Breast epithelium (tissue), 4 donors: ENCODE measurements around the gene RSAD1. TPM values are rescaled to one million over a fixed set of nuclear protein-coding genes. Genes with fewer than 3 reads are reported as not detected.

ENCODE experiments used
- DNase-seq, 2 donors: peaks; one replicate each; pipeline ENCODE4 v3.0.0-alpha.2; 2019; ENCODE audit warnings: low spot score in 2 of 2
- H3K27ac ChIP-seq, 2 donors: fragments of 200-600 bp; sonication (generic) in 1 of 2; one replicate each; pipeline ENCODE4 v1.5.1; 2016 to 2019; ENCODE audit warnings: mild to moderate bottlenecking in 1 of 2
- H3K27me3 ChIP-seq, 2 donors: fragments of 200-600 bp; sonication (generic) in 1 of 2; one replicate each; pipeline versions ENCODE4 v1.5.1 to v1.6.0; 2017 to 2019; ENCODE audit warnings: control low read depth in 1 of 2, mild to moderate bottlenecking in 1 of 2
- H3K36me3 ChIP-seq: fragments of 200-600 bp; one replicate; pipeline ENCODE4 v1.5.1; 2019
- H3K4me1 ChIP-seq, 2 donors: fragments of 200-600 bp; sonication (generic); one replicate each; pipeline ENCODE4 v1.5.1; 2016 to 2019; ENCODE audit warnings: control low read depth in 1 of 2
- H3K4me3 ChIP-seq, 3 donors: fragments of 200-600 bp; sonication (generic); 1 replicate in 2 of 3; 2 replicates in 1 of 3; pipeline ENCODE4 v1.5.1; 2016 to 2019; ENCODE audit warnings: mild to moderate bottlenecking in 3 of 3, moderate library complexity in 2 of 3
- H3K9me3 ChIP-seq, 2 donors: fragments of 200-600 bp; sonication (generic) in 1 of 2; one replicate each; pipeline ENCODE4 v1.5.1; 2016 to 2019; ENCODE audit warnings: control low read depth in 1 of 2
- CTCF ChIP-seq, 3 donors: fragments of 450-650 bp; IDR thresholded peaks; one replicate each; pipeline ENCODE4 v1.5.1; 2016 to 2017; ENCODE audit warnings: antibody characterized with exemption in 3 of 3, mild to moderate bottlenecking in 3 of 3, moderate library complexity in 3 of 3
- POLR2A ChIP-seq: fragments of 450-650 bp; IDR thresholded peaks from one replicate; pipeline ENCODE4 v1.6.1; 2016; ENCODE audit warnings: antibody characterized with exemption, mild to moderate bottlenecking, moderate library complexity
- POLR2AphosphoS5 ChIP-seq, 3 donors: sonication (generic); formaldehyde crosslinking; IDR thresholded peaks; one replicate each; pipeline ENCODE4 v1.6.1; 2017; ENCODE audit warnings: antibody characterized with exemption in 3 of 3
- intact Hi-C: fragments of 100-400 bp; cut with DNase I; formaldehyde crosslinking; loops from one replicate; pipeline ENCODE4 v1.15.1; 2023; ENCODE audit warnings: low total_unique reads
- total RNA-seq, 3 donors: library from RNA; depleted of rRNA; stranded (reverse); fragments of >200 nt; gene quantifications; one replicate each; pipeline ENCODE4 v1.1.0, GENCODE V29; 2016

Gene RSAD1
- total RNA-seq, 3 donors from 2014 or later = 33.6 to 39.0 (median 35.1) TPM

GRCh38 chr17:50465635-50466034 is 13.0 kb upstream of the RSAD1 start:
- Histone ChIP-seq H3K9me3 (no peaks in the 10 kb centered on the region), H3K36me3 (peaks cover 4% of the 10 kb centered on the region), H3K27me3 (no peaks in the 10 kb centered on the region), H3K4me1 (peaks cover 6% of the 10 kb centered on the region in 2 donors), H3K4me3 (no peak overlapping the region), H3K27ac (no peak overlapping the region)
- intact Hi-C loops = no loop called here
- TF ChIP-seq CTCF (IDR thresholded peaks at IDR 0.05) = no peak
- TF ChIP-seq POLR2AphosphoS5 (IDR thresholded peaks at IDR 0.05) = no peak
- TF ChIP-seq POLR2A = no peak
- DNase-seq = no peak

DNA sequence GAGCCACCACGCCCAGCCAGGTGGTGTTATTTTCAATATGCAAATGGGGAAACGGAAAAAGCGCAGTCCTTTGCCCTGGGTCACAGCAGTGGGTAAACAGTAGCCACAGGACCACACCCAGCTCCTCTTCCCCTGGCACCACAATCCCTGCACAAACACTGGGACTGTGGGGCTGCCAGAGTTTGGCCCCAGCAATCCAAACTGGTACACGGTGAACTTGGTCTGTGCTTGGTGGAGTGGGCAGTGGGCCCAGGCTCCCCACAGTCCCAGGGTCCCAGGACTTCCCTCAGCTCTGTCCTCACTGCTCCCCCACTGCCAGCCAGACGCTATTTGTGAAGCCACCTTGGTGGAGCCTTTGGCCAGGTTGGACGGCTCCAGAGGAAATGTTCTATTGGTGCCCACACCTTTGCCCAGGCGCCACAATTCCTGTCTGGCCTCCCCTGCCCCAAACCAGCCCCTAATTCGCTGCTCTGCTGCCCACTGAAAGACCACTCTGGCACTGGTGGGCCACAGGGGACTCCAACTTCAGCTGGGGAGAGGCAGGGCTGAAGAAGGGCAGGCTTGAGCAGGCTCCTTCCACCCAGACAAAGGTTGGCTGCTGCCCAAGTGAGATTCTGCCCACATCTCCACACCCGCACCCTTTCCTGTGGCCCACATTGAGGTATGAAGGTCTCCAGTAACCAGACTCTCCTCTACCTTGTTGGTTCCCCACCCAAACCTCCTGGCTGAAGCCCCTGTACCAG is 12.1 kb upstream of the RSAD1 start:
- H3K4me1 ChIP-seq = peaks cover 6% of the 10 kb centered on the region in 2 donors
- no peaks in the 10 kb centered on the region for H3K9me3 ChIP-seq
- DNase-seq = peak in 1 of 2 donors; percentile 49
- H3K27ac ChIP-seq = peak overlapping the region in 1 of 2 donors; percentile 72
- TF ChIP-seq POLR2A (no peak), CTCF (IDR thresholded peaks at IDR 0.05) (no peak), POLR2AphosphoS5 (IDR thresholded peaks at IDR 0.05) (no peak)
- H3K4me3 ChIP-seq = peak overlapping the region in 1 of 3 donors; percentile 11
- intact Hi-C loops = no loop called here
- peaks cover 4% of the 10 kb centered on the region for H3K36me3 ChIP-seq
- H3K27me3 ChIP-seq = no peaks in the 10 kb centered on the region

GRCh38 chr17:50467114-50467854 is 11.4 kb upstream of the RSAD1 start:
- intact Hi-C loops = no loop called here
- H3K36me3 ChIP-seq = peaks cover 4% of the 10 kb centered on the region
- no peak for DNase-seq
- H3K4me3 ChIP-seq = peak overlapping the region in 2 of 3 donors; percentile 53 to 65
- H3K27ac ChIP-seq = peak overlapping the region in 1 of 2 donors; percentile 72
- no peaks in the 10 kb centered on the region for H3K27me3 ChIP-seq
- H3K9me3 ChIP-seq = no peaks in the 10 kb centered on the region
- peaks cover 6% of the 10 kb centered on the region in 2 donors for H3K4me1 ChIP-seq
- TF ChIP-seq POLR2A (no peak), CTCF (IDR thresholded peaks at IDR 0.05) (no peak), POLR2AphosphoS5 (IDR thresholded peaks at IDR 0.05) (no peak)

DNA sequence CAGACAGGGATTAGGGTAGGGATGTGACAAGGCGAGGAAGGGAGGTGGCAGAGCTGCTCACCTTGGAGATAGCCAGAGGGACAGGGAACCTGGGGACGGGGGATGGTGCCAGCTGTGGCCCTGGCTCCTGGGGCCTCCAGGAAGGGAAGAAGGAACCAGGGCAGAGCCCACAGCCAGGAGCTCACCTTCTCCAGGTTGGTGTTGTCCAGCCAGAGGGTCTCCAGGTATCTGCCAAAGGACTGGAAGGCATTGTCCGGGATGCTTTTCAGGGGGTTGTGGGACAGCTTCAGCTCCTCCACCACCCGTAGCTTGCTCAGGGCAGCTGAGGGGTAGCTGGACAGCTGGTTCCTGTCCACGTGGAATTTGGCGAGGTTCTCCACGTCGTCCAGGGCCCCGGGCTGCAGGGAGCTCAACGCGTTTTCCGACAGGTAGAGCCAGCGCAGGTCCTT is 10.8 kb upstream of the RSAD1 start:
- peak overlapping the region in 1 of 2 donors; percentile 72 for H3K27ac ChIP-seq
- H3K36me3 ChIP-seq = peaks cover 3% of the 10 kb centered on the region
- intact Hi-C loops = no loop called here
- no peaks in the 10 kb centered on the region for H3K27me3 ChIP-seq
- peaks cover 6% of the 10 kb centered on the region in 2 donors for H3K4me1 ChIP-seq
- no peak for DNase-seq
- TF ChIP-seq POLR2AphosphoS5 (IDR thresholded peaks at IDR 0.05) = no peak
- no peak for TF ChIP-seq CTCF (IDR thresholded peaks at IDR 0.05)
- no peak for TF ChIP-seq POLR2A
- H3K4me3 ChIP-seq = peak overlapping the region in 2 of 3 donors; percentile 53 to 65
- H3K9me3 ChIP-seq = no peaks in the 10 kb centered on the region
